K562 (cell line): ENCODE results near the gene SLC9A1. TPM values are rescaled to one million over a fixed set of nuclear protein-coding genes. Genes with fewer than 3 reads are reported as not detected.

ENCODE experiments used
- BRD4 ChIP-seq: fragments of 200-600 bp; sonication (generic); IDR thresholded peaks from 2 replicates; pipeline ENCODE4 v1.6.1; 2017; ENCODE audit warnings: inconsistent platforms
- CBX3 ChIP-seq, 2 experiments: IDR thresholded peaks; 1 replicate in 1 of 2; 2 replicates in 1 of 2; pipeline ENCODE4 v1.6.1; 2012; ENCODE audit warnings: inconsistent platforms in 2 of 2, low read length in 2 of 2, borderline replicate concordance in 1 of 2, control low read depth in 1 of 2
- CREM ChIP-seq: IDR thresholded peaks from 2 replicates; pipeline ENCODE4 v1.6.1; 2014; ENCODE audit warnings: antibody characterized with exemption, low read depth
- DDX20 ChIP-seq: fragments of 450-650 bp; IDR thresholded peaks from 2 replicates; pipeline ENCODE4 v1.6.1; 2016; ENCODE audit warnings: missing genetic modification characterization, low read depth, mild to moderate bottlenecking, missing compliant biosample characterization, moderate library complexity
- ESRRB ChIP-seq: fragments of 250-450 bp; sonication (Bioruptor Pico); IDR thresholded peaks from 2 replicates; pipeline ENCODE4 v1.5.0; 2020; ENCODE audit warnings: mild to moderate bottlenecking, moderate library complexity, borderline replicate concordance
- HNRNPK ChIP-seq: fragments of 200-400 bp; formaldehyde crosslinking; IDR thresholded peaks from one replicate; pipeline ENCODE4 v1.6.1; 2018; ENCODE audit warnings: mild to moderate bottlenecking, low read depth, low read length; ENCODE audit not compliant: poor library complexity, severe bottlenecking
- MAZ ChIP-seq, 2 experiments: fragments of 450-650 bp in 1 of 2; sonication (generic) in 1 of 2; formaldehyde crosslinking; IDR thresholded peaks in 1 of 2; conservative IDR thresholded peaks in 1 of 2; 2 replicates each; pipeline versions ENCODE4 v1.4.0 to v1.5.0; 2020; ENCODE audit warnings: mild to moderate bottlenecking in 1 of 2, missing genetic modification reagents in 1 of 2
- MTA2 ChIP-seq: fragments of 450-650 bp; IDR thresholded peaks from 2 replicates; pipeline ENCODE4 v1.6.1; 2016; ENCODE audit warnings: low read depth
- NCOA1 ChIP-seq: fragments of 450-650 bp; IDR thresholded peaks from 2 replicates; pipeline ENCODE4 v1.6.1; 2016; ENCODE audit warnings: low read depth
- NFXL1 ChIP-seq: fragments of 450-650 bp; formaldehyde crosslinking; IDR thresholded peaks from 2 replicates; pipeline ENCODE4 v1.4.0; 2021; ENCODE audit warnings: mild to moderate bottlenecking
- RBBP5 ChIP-seq: fragments of 200-600 bp; sonication (generic); IDR thresholded peaks from 2 replicates; pipeline ENCODE4 v1.6.1; 2012; ENCODE audit warnings: borderline replicate concordance, mild to moderate bottlenecking, low read length, control low read depth, inconsistent platforms; ENCODE audit not compliant: insufficient read depth, poor library complexity, severe bottlenecking
- RBM15 ChIP-seq: fragments of 200-400 bp; formaldehyde crosslinking; IDR thresholded peaks from 2 replicates; pipeline ENCODE4 v1.6.1; 2018; ENCODE audit warnings: mild to moderate bottlenecking, low read length, moderate library complexity; ENCODE audit not compliant: insufficient read depth
- RFX5 ChIP-seq: IDR thresholded peaks from 2 replicates; pipeline ENCODE4 v1.6.1; 2011; ENCODE audit warnings: low read depth, mild to moderate bottlenecking, improper control_type of control experiment, low read length
- RNF2 ChIP-seq: sonication (generic); IDR thresholded peaks from 2 replicates; pipeline ENCODE4 v1.6.1; 2016
- SIRT6 ChIP-seq: IDR thresholded peaks from one replicate; pipeline ENCODE4 v1.6.1; 2012; ENCODE audit warnings: low read depth, mild to moderate bottlenecking, control low read depth, inconsistent platforms, low read length, moderate library complexity
- SMARCE1 ChIP-seq: fragments of 450-650 bp; IDR thresholded peaks from 2 replicates; pipeline ENCODE4 v1.7.1; 2016; ENCODE audit warnings: mild to moderate bottlenecking
- SMC3 ChIP-seq: conservative IDR thresholded peaks from 2 replicates; pipeline ENCODE4 v1.6.1; 2011; ENCODE audit warnings: low read depth, low read length, improper control_type of control experiment; ENCODE audit not compliant: insufficient read depth
- TBP ChIP-seq: optimal IDR thresholded peaks from 2 replicates; pipeline ENCODE3; 2011; ENCODE audit warnings: low read depth, low read length, improper control_type of control experiment
- THAP7 ChIP-seq: fragments of 250-450 bp; sonication (Bioruptor Pico); IDR thresholded peaks from 2 replicates; pipeline ENCODE4 v1.5.0; 2021
- ZNF217 ChIP-seq: sonication (generic); formaldehyde crosslinking; IDR thresholded peaks from 2 replicates; pipeline ENCODE4 v1.8.0; 2022; ENCODE audit warnings: mild to moderate bottlenecking, missing genetic modification reagents
- polyA plus RNA-seq, 8 experiments: library from polyadenylated mRNA; depleted of rRNA in 4 of 8; stranded (reverse) in 5 of 8; unstranded in 3 of 8; fragments of >200 nt; fragmentation: Nextera tagmentation in 2 of 8; fragmentation: Illumina TruSeq in 1 of 8; extraction: Ambion mirVana in 2 of 8; extraction: Trizol in 1 of 8; gene quantifications; 2 replicates each; pipeline versions ENCODE4 v1.2.1 to v1.2.3, GENCODE V29; 2011 to 2014; ENCODE audit warnings: inconsistent platforms in 1 of 8, missing spikeins in 1 of 8
- total RNA-seq, 7 experiments: library from RNA; depleted of rRNA in 6 of 7; stranded (reverse); fragments of >200 nt in 6 of 7; fragmentation: Illumina TruSeq in 2 of 7; extraction: Trizol in 2 of 7; gene quantifications; 2 replicates each; pipeline versions ENCODE4 v1.2.1 to v1.2.3, GENCODE V29; 2011 to 2021; ENCODE audit warnings: low replicate concordance in 1 of 7
- TF ChIP-seq, protein P1 (sequence below): fragments of 200-800 bp; sonication (Bioruptor generic); IDR thresholded peaks from 2 replicates; pipeline ENCODE4 v1.6.1; 2017; ENCODE audit warnings: missing genetic modification characterization, missing compliant biosample characterization
- TF ChIP-seq, protein P2 (sequence below): fragments of 450-650 bp; IDR thresholded peaks from 2 replicates; pipeline ENCODE4 v1.6.1; 2016
- TF ChIP-seq, protein P3 (sequence below): sonication (generic); formaldehyde crosslinking; IDR thresholded peaks from 2 replicates; pipeline ENCODE4 v1.8.0; 2022; ENCODE audit warnings: mild to moderate bottlenecking, missing genetic modification reagents
- TF ChIP-seq, protein P4 (sequence below): fragments of 450-650 bp; formaldehyde crosslinking; IDR thresholded peaks from 2 replicates; pipeline ENCODE4 v1.4.0; 2020; ENCODE audit warnings: mild to moderate bottlenecking, moderate library complexity

Gene SLC9A1
- total and polyA plus RNA-seq, 9 of the 15 experiments (the other 6 are each of a cell fraction or from before 2014, with no cell fraction given) = 0.59 to 14.4 (median 2.0) TPM

- TF ChIP-seq RBBP5 (peak; percentile 53), DDX20 (tag) (no peak), ZNF217 (CRISPR knock-in tag) (no peak), NFXL1 (CRISPR knock-in tag) (0 out of 2 replicates have a peak, but pooled peaks have one; percentile 14), RNF2 (peak; percentile 80; the same call in 1 of the 2 replicates), ESRRB (CRISPR knock-in tag) (no peak), HNRNPK (no peak), THAP7 (CRISPR knock-in tag) (no peak), SMARCE1 (peak; percentile 56; the same call in 1 of the 2 replicates), NCOA1 (no peak), MTA2 (peak; percentile 26; the same call in 1 of the 2 replicates), RBM15 (no peak), SMC3 (0 out of 2 replicates have a peak, but pooled peaks have one; percentile 19), RFX5 (no peak), CREM (peak; percentile 84), TBP (peak; percentile 81), MAZ (CRISPR knock-in tag; conservative IDR thresholded peaks at IDR 0.05 in 1 of 2, IDR thresholded peaks at IDR 0.05 in 1 of 2) (peak in 1 of 2 experiments; percentile 13; a peak in 2 of 4 replicates), SIRT6 (no peak), CBX3 (IDR thresholded peaks at IDR 0.05; ENCODE audit: borderline replicate concordance in 1 of 2, low read length in 2 of 2) (no peak; a peak in 1 of 3 replicates), BRD4 (0 out of 2 replicates have a peak, but pooled peaks have one; percentile 9)
- TF ChIP-seq, protein P1, sequence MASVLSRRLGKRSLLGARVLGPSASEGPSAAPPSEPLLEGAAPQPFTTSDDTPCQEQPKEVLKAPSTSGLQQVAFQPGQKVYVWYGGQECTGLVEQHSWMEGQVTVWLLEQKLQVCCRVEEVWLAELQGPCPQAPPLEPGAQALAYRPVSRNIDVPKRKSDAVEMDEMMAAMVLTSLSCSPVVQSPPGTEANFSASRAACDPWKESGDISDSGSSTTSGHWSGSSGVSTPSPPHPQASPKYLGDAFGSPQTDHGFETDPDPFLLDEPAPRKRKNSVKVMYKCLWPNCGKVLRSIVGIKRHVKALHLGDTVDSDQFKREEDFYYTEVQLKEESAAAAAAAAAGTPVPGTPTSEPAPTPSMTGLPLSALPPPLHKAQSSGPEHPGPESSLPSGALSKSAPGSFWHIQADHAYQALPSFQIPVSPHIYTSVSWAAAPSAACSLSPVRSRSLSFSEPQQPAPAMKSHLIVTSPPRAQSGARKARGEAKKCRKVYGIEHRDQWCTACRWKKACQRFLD (CRISPR knock-in tag) = peak; percentile 68; the same call in 1 of the 2 replicates
- TF ChIP-seq, protein P2, sequence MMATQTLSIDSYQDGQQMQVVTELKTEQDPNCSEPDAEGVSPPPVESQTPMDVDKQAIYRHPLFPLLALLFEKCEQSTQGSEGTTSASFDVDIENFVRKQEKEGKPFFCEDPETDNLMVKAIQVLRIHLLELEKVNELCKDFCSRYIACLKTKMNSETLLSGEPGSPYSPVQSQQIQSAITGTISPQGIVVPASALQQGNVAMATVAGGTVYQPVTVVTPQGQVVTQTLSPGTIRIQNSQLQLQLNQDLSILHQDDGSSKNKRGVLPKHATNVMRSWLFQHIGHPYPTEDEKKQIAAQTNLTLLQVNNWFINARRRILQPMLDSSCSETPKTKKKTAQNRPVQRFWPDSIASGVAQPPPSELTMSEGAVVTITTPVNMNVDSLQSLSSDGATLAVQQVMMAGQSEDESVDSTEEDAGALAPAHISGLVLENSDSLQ = peak; percentile 77
- TF ChIP-seq, protein P3, sequence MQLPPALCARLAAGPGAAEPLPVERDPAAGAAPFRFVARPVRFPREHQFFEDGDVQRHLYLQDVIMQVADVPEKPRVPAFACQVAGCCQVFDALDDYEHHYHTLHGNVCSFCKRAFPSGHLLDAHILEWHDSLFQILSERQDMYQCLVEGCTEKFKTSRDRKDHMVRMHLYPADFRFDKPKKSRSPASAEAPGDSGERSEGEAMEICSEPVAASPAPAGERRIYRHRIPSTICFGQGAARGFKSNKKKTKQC (CRISPR knock-in tag) = no peak
- TF ChIP-seq, protein P4, sequence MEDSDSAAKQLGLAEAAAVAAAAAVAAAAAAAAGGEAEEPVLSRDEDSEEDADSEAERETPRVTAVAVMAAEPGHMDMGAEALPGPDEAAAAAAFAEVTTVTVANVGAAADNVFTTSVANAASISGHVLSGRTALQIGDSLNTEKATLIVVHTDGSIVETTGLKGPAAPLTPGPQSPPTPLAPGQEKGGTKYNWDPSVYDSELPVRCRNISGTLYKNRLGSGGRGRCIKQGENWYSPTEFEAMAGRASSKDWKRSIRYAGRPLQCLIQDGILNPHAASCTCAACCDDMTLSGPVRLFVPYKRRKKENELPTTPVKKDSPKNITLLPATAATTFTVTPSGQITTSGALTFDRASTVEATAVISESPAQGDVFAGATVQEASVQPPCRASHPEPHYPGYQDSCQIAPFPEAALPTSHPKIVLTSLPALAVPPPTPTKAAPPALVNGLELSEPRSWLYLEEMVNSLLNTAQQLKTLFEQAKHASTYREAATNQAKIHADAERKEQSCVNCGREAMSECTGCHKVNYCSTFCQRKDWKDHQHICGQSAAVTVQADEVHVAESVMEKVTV = 0 out of 2 replicates have a peak, but pooled peaks have one; percentile 12
Measured at GRCh38 chr1:27099135-27099586, 55.8 kb downstream of the SLC9A1 start (continued).
